Raji (cell line): Measurements from ENCODE around the gene MAPKBP1.

Experiments used
- POLR2A ChIP-seq: IDR thresholded peaks from 2 replicates; pipeline ENCODE4 v1.6.1; 2011; ENCODE audit warnings: low read depth, low read length, control low read depth; ENCODE audit not compliant: insufficient read depth

MAPKBP1 gene, protein sequence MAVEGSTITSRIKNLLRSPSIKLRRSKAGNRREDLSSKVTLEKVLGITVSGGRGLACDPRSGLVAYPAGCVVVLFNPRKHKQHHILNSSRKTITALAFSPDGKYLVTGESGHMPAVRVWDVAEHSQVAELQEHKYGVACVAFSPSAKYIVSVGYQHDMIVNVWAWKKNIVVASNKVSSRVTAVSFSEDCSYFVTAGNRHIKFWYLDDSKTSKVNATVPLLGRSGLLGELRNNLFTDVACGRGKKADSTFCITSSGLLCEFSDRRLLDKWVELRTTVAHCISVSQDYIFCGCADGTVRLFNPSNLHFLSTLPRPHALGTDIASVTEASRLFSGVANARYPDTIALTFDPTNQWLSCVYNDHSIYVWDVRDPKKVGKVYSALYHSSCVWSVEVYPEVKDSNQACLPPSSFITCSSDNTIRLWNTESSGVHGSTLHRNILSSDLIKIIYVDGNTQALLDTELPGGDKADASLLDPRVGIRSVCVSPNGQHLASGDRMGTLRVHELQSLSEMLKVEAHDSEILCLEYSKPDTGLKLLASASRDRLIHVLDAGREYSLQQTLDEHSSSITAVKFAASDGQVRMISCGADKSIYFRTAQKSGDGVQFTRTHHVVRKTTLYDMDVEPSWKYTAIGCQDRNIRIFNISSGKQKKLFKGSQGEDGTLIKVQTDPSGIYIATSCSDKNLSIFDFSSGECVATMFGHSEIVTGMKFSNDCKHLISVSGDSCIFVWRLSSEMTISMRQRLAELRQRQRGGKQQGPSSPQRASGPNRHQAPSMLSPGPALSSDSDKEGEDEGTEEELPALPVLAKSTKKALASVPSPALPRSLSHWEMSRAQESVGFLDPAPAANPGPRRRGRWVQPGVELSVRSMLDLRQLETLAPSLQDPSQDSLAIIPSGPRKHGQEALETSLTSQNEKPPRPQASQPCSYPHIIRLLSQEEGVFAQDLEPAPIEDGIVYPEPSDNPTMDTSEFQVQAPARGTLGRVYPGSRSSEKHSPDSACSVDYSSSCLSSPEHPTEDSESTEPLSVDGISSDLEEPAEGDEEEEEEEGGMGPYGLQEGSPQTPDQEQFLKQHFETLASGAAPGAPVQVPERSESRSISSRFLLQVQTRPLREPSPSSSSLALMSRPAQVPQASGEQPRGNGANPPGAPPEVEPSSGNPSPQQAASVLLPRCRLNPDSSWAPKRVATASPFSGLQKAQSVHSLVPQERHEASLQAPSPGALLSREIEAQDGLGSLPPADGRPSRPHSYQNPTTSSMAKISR (N-terminal part only)

DNA sequence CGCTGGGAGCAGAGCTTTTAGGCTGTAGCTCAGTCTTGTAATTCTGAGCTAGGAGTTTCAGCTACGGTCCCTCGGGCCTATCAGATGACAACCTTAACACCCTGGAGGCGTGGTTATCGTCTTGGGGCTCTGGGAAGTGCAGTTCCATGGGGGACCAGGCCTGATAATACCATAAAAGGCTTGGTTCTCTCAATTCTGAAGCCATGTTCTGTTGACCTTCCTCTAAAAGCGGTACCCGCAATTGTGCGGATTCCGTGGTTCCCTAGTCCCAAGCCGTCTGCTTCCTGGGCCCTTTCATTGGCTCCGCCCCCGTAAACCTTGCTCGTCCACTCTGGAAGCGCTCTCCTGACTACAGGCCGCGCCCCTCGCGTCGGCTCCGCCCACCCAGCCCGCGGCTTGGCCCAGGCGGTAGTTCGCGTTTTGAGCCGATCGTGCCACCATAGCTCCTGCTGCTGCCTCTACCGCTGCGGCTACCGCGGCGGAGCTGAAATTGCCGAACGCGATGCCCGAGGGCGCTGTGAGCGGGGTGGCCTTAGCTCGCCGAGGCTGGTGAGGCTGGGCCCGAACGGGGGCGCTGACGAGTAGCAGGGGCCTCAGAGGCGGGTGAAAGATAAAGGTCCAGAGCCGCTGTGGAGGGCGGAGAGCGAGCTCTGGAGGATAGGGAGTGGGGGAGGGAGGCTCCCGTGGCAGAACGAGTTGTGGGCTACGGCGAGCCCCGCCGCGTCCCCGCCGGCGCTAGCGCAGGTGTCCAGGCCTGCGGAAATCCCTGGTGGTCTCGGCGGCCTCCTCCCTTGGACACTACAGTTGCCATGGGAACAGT lies at the start of gene MAPKBP1:
MAPKBP1 (plus strand) TSS at position 423 of the 820 bp plus-strand sequence. CDS start 792 bp downstream, outside the sequence.
- TF ChIP-seq POLR2A, result peak; percentile 74

DNA sequence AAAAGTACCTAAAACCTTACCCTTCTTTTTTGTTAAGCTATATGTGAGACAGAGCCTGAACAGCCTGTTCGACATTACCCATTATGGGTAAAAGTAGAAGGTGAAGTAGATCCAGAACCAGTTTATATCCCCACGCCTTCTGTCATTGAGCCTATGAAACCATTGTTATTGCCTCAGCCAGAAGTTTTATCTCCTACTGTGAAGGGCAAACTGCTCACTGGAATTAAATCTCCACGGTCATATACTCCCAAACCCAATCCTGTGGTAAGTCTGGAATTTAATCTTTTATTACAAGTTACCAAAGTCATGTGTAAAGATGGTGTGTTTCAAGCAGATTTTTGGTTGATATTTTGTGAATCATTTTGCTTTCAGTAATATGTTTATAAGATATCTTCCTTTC lies 47.1 kb upstream of the MAPKBP1 start:
- TF ChIP-seq POLR2A, result no peak

DNA sequence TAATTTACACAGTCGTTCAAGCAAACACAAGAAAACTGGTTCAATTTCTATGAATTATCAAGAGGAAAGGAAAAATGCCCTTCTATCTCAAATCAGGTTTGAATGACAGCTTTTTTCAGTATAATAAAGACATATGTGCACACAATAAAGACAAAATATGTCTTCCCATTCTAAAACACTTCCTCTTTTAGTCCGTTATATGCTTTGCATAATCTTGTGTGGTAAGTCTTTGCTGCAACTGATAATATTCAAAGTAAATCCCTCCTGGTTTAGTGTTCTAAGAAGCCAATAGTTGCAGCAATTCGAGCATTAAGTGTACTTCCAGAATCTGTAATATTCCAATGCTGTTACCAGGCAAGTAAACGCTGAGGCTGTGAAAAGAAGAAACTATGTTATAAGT lies 43.7 kb upstream of the MAPKBP1 start:
- no peak for TF ChIP-seq POLR2A

DNA sequence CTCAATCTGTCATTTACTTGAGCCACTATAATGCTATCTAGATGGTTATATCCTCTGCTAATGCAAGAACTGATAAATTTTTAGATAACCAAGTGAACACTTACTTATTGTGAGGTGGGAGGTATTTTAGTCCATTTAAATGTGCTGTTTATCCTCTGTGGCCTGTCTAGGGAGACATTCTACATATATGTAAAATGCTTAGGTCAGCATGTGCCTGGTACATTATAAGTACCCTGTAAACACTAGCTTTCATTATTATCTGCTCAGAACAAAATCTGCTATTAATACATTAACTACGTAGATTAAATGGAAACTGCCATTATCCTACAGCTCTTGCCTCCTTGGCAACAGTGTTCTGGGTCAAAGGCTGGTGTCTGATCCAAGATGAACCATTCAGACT lies 41.8 kb upstream of the MAPKBP1 start:
- no peak for TF ChIP-seq POLR2A

DNA sequence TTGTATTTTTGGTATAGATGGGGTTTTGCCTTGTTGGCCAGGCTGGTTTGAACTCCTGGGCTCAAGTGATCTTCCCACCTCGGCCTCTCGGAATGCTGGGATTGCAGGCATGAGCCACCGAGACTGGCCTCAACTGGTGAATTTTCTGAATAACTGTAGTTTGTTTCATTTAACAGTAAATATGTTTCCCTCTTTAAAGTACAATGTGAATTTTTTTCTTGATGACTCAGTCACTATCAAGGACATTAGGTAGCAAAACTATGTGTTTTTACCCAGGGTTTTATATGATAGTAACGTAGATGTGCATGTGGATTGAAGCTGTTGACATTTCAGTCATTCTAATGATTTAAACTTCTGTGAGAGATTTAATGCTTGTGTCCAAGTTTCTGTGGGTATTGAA lies 40.2 kb upstream of the MAPKBP1 start:
- no peak for TF ChIP-seq POLR2A

DNA sequence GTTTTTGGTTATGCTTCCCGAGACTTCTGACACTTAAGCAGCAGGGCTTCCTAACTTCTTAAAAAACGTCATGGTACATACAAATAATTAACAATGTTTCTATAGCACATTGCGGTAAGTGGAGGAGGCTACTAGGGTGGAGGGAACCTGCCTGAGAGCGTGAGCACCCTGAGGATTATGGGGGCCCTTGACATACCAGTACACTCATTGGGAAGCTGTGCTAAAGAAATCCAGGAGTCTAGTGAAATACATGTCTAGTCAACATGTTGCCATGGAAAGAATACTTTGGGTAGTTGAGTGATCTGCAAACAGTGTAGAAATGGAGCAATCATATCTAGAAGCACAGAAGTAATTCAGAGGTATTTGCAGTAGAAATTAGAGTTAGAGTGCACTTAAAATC lies 39.2 kb upstream of the MAPKBP1 start:
- TF ChIP-seq POLR2A, result no peak

DNA sequence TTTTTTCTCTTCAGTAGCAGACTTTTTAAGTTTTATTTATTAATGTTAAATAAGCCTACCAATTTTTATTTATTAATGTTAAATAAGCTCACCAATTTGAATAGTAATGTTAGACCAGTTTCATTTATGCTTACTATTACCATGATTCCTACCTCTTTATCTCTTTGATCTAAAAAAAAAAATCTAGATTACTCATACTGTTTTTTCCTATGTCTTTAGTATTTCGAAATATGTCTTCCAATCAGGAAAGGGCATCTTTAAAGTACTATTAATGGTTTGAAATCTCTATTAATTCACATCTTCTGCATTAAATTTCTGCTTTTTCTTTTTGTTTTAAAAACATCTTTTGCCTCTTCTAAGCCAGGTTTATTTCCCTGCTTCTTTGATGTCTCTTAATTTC lies 27.5 kb upstream of the MAPKBP1 start:
- TF ChIP-seq POLR2A, result no peak

DNA sequence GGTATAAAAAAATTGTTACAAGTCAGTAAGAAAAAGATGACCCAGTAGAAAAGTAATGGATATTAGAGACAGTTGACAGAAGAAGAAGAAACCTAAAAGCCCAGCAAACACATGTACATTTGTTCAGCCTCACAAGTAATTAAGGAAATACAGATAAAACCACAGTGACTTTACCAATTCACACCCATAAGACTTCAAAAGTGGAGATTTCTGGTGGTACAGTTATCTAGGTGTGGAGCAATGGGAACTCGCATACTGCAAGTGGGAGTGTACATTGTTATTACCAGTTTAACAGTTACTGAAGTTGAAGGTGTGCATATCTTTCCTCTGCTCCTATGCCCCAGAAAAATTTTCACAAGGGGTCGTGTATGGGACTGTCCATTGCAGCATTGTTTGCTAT lies 18.1 kb upstream of the MAPKBP1 start:
- no peak for TF ChIP-seq POLR2A

DNA sequence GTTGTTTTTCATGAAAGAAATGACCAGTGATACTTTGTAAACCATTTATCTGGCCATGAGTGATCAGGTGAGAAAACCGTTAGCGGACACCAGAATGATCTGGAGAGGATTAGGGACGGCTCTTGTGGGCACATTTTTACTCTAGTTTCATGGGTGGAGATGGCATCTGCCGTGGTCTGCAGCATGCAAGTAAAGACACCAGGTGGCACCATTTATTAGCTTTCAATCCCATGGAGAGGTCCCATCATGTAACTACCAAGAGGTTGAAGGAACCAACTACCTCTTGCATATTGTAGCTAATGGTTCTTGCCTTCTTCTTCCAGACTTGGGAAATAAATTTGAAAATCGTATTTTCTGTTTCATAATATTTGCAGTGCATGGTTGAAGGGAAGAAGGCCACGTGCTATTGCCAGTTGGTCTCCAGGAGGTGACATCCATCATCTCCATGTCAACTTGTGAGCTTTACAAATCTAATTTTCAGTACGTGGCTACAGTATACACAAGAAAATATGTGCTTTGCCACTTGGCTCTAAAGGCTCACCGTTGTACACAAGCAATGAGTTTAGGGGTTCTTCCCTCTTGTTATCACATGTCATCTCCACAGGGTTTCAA lies 1.5 kb upstream of the MAPKBP1 start:
- TF ChIP-seq POLR2A, result no peak

DNA sequence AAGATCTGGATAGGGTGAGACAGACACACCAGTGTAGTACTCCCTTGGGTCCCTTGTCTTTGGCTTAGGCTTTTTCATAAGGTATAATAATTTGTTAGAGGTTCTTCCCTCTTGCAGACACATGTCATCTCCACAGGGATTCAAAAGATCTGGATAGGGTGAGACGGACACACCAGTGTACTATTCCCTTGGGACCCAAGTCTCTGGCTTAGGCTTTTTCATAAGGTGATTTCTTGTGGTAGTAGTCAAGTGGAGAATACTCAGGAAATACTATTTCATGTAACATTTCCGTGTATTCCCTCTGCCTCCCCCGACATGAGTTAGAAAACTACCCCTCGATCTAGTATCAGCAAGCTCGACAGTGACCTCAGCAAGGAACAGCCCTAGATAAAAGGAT lies 954 bp upstream of the MAPKBP1 start:
- TF ChIP-seq POLR2A, result no peak

DNA sequence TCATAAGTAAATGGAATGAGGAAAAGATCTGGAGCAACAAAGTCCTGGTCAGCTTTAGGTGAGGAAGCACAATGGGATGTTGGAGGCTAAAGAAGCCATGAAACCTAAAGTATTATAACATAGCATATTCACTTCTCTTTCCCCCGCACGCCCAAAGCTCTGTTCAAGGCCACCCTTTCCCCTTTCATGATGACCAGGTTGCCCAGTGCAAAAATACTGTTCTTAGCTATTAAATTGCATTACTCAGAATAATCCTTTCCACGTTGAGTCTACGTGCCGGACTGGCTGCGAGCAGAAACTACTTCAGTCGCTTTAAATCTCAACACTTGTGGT lies 589 bp upstream of the MAPKBP1 start:
- no peak for TF ChIP-seq POLR2A

DNA sequence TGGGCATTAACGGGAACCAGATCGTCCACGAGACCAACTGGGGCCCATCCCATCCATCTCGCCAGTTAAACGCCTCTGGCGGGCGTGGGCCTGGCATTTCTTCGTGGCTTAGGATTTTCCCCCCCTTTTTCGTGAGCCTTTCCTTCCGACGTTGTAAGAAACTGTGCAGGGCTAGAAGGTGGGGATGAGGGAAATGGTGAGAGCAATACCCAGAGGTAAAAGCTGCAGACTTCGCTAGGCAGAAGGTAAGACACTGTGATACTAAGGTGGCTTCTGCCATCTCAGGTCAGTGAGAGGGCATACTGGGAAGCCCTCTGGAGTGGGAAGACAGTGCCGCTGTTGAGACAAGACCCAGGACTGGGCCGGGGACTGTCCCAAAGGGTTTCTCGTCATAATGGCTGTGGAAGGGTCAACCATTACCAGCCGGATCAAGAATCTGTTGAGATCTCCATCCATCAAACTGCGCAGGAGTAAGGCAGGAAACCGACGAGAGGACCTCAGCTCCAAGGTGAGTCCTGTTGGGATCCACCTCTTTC lies 666 bp downstream of the MAPKBP1 start:
- no peak for TF ChIP-seq POLR2A

DNA sequence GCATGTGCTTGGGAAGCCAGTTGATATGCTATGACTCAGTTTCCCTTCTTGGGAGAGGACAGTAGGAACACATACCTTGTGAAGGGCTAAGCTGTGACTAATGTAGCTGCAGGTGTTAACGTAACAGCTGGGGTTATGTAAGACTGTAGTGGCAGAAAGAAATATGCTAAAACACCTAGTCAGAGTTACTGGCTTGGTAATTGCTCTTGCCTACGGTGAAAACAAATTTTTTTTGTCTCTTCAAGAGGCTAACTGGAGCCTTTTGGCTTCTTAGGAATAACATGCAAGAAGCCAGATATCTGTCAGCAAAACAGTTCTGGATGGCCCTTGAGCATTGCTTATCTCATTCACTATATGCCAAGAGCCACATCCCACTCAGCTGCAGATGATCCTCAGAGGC lies 1.4 kb downstream of the MAPKBP1 start:
- no peak for TF ChIP-seq POLR2A

DNA sequence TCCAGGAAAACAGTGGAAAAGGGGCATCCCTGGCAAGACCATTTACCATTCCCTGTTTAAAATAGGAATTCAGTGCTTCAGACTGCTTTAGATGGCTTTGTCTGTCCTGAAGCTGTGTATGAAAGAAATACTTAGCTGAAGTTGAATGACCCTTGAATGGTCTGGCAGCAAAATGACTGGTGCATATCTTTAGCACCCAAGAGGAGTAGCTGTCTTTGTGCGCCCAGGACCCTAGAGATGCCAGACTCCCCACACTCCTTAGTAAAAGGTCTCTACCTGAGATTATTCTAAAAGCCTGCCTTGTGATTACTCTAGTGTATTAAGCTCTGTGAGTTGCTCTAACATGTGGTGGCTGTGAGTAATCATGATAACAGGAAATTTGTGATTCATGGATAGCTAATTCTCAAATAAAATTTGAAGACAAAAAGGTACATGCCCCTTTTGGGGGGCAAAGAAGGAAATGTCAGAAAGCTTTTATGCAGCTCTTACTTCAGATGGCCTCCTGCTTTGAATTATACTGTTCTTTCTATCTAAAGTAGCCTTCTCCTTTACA lies 3.2 kb downstream of the MAPKBP1 start:
- no peak for TF ChIP-seq POLR2A

DNA sequence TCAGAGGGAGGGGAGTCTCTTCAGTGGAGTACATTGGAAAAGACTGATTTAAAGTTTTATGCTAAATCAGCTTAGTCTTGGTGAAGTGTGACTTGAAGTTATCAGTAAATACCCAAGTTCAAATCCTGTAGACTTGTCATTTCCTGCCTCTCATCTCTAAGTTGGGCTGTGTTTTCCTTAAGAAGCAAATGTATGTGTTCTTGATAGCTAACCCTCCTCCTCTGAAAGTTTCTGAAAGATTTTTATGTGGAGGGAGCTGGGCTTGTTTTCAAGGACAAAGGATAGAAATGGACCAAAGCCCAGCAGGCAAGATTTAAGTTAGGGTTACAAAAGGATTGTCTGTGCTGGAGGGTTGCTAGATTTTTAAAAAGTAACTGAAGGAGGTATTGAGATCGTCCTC lies 4.2 kb downstream of the MAPKBP1 start:
- TF ChIP-seq POLR2A, result no peak
